Measurements from ENCODE around the gene TP53BP2.
"Not testable (repeated sequence)": the region's sequence is repeated elsewhere in the genome, so short reads cannot be mapped to it uniquely, and the experiment has no call there.

TP53BP2 gene

GRCh38 chr1:223843934-223844786 is 1.6 kb downstream of the TP53BP2 start:
- in situ Hi-C loops (cut with HindIII; ENCODE audit: low sequenced_read_pairs) = no loop called here
- peak overlapping the region; percentile 65 for H3K4me3 ChIP-seq (ENCODE audit: low read depth, low read length)
- DNase-seq (ENCODE audit: low read depth) = no peak
- TF ChIP-seq CTCF (IDR thresholded peaks at IDR 0.05; ENCODE audit: low read depth, low read length, missing control alignments) = no peak

- no peak overlapping the region for H3K4me3 ChIP-seq (ENCODE audit: low read depth, low read length)
- no peak for TF ChIP-seq CTCF (IDR thresholded peaks at IDR 0.05; ENCODE audit: low read depth, low read length, missing control alignments)
- no peak for DNase-seq (ENCODE audit: low read depth)
- in situ Hi-C loops (cut with HindIII; ENCODE audit: low sequenced_read_pairs) = no loop called here
Measured at GRCh38 chr1:223842784-223843183, 3.0 kb downstream of the TP53BP2 start.

- DNase-seq (ENCODE audit: low read depth); in situ Hi-C loops (cut with HindIII; ENCODE audit: low sequenced_read_pairs); H3K4me3 ChIP-seq (ENCODE audit: low read depth, low read length): not testable (repeated sequence)
Measured at GRCh38 chr1:223841977-223842623, 3.6 kb downstream of the TP53BP2 start.

- in situ Hi-C loops (cut with HindIII; ENCODE audit: low sequenced_read_pairs) = no loop called here
- TF ChIP-seq CTCF (IDR thresholded peaks at IDR 0.05; ENCODE audit: low read depth, low read length, missing control alignments) = no peak
- H3K4me3 ChIP-seq (ENCODE audit: low read depth, low read length) = no peak overlapping the region
- no peak for DNase-seq (ENCODE audit: low read depth)
Measured at GRCh38 chr1:223840254-223840653, 5.5 kb downstream of the TP53BP2 start.

- in situ Hi-C loops (cut with HindIII; ENCODE audit: low sequenced_read_pairs) = no loop called here
- DNase-seq (ENCODE audit: low read depth) = no peak
- H3K4me3 ChIP-seq (ENCODE audit: low read depth, low read length) = no peak overlapping the region
- TF ChIP-seq CTCF (IDR thresholded peaks at IDR 0.05; ENCODE audit: low read depth, low read length, missing control alignments) = no peak
Measured at GRCh38 chr1:223838125-223838854, 7.5 kb downstream of the TP53BP2 start.

- no peak for DNase-seq (ENCODE audit: low read depth)
- in situ Hi-C loops (cut with HindIII; ENCODE audit: low sequenced_read_pairs) = no loop called here
- TF ChIP-seq CTCF (IDR thresholded peaks at IDR 0.05; ENCODE audit: low read depth, low read length, missing control alignments) = no peak
- no peak overlapping the region for H3K4me3 ChIP-seq (ENCODE audit: low read depth, low read length)
Measured at GRCh38 chr1:223837687-223838086, 8.1 kb downstream of the TP53BP2 start.

All from astrocyte of the cerebellum (primary cell).